ENCODE data around the gene KPNA1.

DNA sequence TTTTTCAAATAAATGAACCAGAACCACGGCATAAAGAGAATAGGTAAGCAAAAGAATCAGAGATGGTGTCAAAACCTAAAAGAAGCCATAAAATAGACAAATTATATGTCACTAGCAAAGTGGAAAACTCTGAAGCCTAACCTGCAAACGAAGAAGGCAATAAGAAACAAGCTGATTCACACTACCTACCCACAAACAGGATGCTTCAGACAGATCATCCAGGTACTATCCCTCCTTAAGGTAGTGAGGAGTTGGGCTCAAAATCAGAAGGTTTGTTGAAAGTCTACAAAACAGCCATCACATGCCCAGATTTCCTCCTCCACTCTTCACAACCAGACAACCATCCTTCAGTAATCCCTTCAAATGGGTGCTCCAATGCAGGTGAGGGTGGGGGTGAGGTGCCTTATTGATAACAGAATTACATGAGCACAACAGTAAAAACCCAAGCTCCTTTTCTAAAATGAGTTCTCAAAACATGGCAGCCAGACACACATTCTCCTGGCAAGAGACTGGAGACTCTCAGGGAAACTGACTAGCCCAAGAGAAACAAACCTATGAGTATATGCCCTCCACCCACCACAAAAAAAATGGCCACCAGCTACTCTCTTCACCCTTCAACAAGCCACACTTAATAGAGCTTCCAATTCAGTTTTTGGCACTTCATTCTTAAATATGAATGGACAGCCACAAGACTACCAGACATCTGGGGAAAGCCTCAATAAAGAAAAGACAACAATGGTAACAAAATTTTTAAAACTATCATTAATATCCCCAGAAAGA lies 6.4 kb downstream of the KPNA1 start:
- TF ChIP-seq POLR2A (IDR thresholded peaks at IDR 0.05) (no peak), EP300 (IDR thresholded peaks at IDR 0.05) (no peak)
- TF ChIP-seq, protein P1, sequence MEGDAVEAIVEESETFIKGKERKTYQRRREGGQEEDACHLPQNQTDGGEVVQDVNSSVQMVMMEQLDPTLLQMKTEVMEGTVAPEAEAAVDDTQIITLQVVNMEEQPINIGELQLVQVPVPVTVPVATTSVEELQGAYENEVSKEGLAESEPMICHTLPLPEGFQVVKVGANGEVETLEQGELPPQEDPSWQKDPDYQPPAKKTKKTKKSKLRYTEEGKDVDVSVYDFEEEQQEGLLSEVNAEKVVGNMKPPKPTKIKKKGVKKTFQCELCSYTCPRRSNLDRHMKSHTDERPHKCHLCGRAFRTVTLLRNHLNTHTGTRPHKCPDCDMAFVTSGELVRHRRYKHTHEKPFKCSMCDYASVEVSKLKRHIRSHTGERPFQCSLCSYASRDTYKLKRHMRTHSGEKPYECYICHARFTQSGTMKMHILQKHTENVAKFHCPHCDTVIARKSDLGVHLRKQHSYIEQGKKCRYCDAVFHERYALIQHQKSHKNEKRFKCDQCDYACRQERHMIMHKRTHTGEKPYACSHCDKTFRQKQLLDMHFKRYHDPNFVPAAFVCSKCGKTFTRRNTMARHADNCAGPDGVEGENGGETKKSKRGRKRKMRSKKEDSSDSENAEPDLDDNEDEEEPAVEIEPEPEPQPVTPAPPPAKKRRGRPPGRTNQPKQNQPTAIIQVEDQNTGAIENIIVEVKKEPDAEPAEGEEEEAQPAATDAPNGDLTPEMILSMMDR (IDR thresholded peaks at IDR 0.05), result no peak
